ENCODE measurements around the gene STK31.
"Not testable (repeated sequence)": the region's sequence is repeated elsewhere in the genome, so short reads cannot be mapped to it uniquely, and the experiment has no call there.

The STK31 gene

DNA sequence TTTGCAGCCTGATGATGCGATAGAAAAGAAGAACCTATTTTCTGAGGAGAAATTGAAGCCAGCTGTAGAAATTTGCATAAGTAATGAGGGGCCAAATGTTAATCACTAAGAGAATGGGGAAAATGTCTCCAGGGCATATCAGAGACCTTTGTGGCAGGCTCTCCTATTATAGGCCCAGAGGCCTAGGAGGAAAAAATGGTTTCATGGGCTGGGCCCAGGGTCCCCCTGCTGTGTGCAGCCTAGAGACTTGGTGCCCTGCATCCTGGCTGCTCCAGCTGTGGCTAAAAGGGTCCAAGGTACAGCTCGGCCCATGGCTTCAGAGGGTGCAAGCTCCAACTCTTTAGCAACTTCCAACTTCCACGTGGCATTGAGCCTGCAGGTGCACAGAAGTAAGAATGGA is 123.4 kb downstream of the STK31 start:
- TF ChIP-seq TAF1 (IDR thresholded peaks at IDR 0.05; ENCODE audit: borderline replicate concordance, low read depth, low read length) (no peak), POLR2AphosphoS5 (IDR thresholded peaks at IDR 0.05; ENCODE audit: low read depth, low read length) (no peak), POLR2A (IDR thresholded peaks at IDR 0.05; ENCODE audit: low read depth, low read length) (no peak)
- no peak for DNase-seq (ENCODE audit: insufficient read length)
- FAIRE-seq = no peak

DNA sequence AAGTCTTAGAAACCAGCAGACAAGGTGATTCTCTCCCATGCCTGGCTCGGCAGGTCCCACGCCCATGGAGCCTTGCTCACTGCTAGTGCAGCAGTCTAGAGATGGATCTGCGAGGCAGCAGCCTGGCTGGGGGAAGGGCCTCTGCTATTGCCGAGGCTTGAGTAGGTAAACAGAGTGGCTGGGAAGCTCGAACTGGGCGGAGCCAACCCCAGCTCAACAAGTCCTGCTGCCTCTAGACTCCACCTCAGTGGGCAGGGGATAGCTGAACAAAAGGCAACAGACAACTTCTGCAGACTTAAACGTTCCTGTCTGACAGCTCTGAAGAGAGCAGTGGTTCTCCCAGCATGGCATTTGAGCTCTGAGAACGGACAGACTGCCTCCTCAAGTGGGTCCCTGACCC is 134.8 kb downstream of the STK31 start:
- not testable (repeated sequence) for FAIRE-seq; DNase-seq (ENCODE audit: insufficient read length)

DNA sequence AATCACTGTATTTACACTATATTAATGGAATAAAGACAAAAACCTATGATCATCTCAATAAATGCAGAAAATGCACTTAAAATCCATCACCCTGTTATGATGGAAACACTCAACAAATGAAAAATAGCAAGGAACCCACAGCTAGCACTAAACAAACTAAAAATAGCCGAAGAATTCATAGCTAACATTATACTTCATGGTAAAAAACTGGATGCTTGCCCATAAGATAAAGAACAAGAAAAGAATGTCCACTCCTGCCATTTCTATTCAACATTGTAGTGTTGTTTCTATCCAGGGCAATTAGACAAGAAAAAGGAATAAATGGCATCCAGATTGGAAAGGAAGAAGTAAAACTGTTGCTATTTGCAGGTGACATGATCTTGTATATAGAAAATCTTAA is 142.1 kb downstream of the STK31 start:
- no peak for DNase-seq (ENCODE audit: insufficient read length)
- FAIRE-seq = no peak
- no peak for TF ChIP-seq TAF1 (IDR thresholded peaks at IDR 0.05; ENCODE audit: borderline replicate concordance, low read depth, low read length)
- TF ChIP-seq POLR2AphosphoS5 (IDR thresholded peaks at IDR 0.05; ENCODE audit: low read depth, low read length) = no peak
- TF ChIP-seq POLR2A (IDR thresholded peaks at IDR 0.05; ENCODE audit: low read depth, low read length) = no peak

DNA sequence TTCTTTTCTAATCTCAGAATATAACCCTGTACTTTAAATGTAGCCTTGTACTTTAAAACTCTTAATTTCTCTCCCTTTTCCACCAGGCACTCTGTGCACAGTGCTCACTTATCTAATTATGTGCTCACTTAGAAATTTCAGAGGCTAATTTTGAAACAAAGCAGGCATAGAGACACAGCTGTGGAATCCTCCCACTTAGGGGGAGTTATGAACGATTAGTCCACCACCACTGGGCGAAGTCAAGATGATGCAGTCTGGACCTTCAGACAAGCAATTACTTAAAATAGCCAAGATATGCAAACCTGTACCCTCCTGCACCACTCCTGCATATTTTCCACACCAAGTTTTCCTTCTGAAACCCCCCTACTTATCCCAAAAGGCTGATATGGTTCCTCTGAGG is 143.0 kb downstream of the STK31 start:
- FAIRE-seq (no peak), DNase-seq (ENCODE audit: insufficient read length) (no peak)
- TF ChIP-seq POLR2AphosphoS5 (IDR thresholded peaks at IDR 0.05; ENCODE audit: low read depth, low read length) (no peak), TAF1 (IDR thresholded peaks at IDR 0.05; ENCODE audit: borderline replicate concordance, low read depth, low read length) (no peak), POLR2A (IDR thresholded peaks at IDR 0.05; ENCODE audit: low read depth, low read length) (no peak)

DNA sequence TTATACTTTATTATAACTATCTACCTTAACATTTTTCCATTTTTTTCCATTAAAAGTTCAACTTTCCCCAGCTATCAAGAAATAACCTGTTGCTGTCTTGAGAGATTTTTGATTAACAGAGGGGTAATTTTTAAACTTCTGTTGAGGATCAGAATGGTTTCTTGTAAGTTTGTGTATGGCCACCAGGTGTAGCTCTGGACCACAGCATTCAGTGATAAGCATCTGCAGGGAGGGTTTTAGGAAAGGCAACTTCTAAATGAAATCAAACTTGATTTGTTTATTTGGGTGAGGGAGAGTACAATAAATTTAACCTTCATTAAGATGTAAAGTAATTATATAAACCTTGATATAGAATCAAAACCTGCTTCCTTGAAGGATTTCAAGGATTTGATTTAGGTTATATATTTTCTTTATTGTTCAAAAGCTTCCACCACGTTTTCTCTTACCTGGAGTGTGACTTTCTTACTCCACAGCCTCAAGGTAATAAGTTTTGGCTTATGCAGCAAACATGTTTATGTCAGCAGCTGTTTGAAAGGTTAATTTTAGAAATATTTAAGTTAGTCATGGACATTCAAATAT is 153.3 kb downstream of the STK31 start:
- TF ChIP-seq TAF1 (IDR thresholded peaks at IDR 0.05; ENCODE audit: borderline replicate concordance, low read depth, low read length) (no peak), POLR2AphosphoS5 (IDR thresholded peaks at IDR 0.05; ENCODE audit: low read depth, low read length) (no peak), POLR2A (IDR thresholded peaks at IDR 0.05; ENCODE audit: low read depth, low read length) (no peak)
- DNase-seq (ENCODE audit: insufficient read length) = no peak
- FAIRE-seq = peak; percentile 69

DNA sequence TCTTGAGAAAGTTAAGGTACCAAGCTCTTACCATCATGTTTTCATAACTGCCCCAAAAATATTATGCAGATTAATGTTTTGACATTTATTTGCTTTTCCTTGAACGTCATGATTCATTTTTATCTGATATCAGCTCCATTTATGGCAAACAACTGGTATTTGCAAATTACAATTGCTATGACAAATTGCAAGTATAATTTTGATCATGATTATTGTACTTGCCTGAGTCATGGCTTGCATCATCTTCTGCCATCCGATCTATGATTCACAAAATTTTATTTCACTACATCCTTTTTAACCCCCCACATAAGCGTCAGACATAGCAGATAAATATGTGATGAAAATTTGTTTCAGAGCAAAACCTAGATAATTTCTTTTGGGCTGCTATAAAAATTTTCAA is 155.0 kb downstream of the STK31 start:
- DNase-seq (ENCODE audit: insufficient read length) (no peak), FAIRE-seq (no peak)
- TF ChIP-seq POLR2AphosphoS5 (IDR thresholded peaks at IDR 0.05; ENCODE audit: low read depth, low read length) (no peak), POLR2A (IDR thresholded peaks at IDR 0.05; ENCODE audit: low read depth, low read length) (no peak), TAF1 (IDR thresholded peaks at IDR 0.05; ENCODE audit: borderline replicate concordance, low read depth, low read length) (no peak)

DNA sequence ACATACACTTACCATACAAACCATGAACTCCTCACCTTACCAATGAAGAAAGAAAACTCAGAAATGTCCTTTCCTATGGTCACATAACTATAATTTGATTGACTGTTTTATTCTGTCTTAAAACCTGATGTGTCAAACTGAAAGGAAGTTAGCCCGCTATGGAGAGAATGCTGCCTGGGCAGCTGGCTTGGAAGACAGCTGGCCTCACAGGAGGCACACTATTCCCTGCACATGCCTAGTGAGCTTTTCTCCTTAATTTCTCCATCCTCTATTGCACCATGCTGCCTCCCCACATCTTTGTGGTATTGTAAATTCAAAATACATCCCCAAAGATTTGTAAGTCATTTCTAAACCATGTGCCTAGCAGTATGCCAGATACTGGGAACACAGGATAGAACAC is 163.3 kb downstream of the STK31 start:
- TF ChIP-seq POLR2A (IDR thresholded peaks at IDR 0.05; ENCODE audit: low read depth, low read length) (no peak), TAF1 (IDR thresholded peaks at IDR 0.05; ENCODE audit: borderline replicate concordance, low read depth, low read length) (no peak), POLR2AphosphoS5 (IDR thresholded peaks at IDR 0.05; ENCODE audit: low read depth, low read length) (no peak)
- FAIRE-seq (no peak), DNase-seq (ENCODE audit: insufficient read length) (no peak)

DNA sequence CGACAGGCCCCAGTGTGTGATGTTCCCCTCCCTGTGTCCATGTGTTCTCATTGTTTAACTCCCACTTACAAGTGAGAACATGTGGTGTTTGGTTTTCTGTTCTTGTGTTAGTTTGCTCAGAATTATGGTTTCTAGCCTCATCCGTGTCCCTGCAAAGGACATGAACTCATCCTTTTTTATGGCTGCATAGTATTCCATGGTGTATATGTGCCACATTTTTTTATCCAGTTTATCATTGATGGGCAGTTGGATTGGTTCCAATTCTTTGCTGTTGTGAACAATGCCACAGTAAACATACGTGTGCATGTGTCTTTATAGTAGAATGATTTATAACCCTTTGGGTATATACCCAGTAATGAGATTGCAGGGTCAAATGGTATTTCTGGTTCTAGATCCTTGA is 166.5 kb downstream of the STK31 start:
- DNase-seq (ENCODE audit: insufficient read length); FAIRE-seq: not testable (repeated sequence)
